Thoracic aorta (tissue), 2 donors: ENCODE data around the gene MDM2. TPM values are rescaled to one million over a fixed set of nuclear protein-coding genes. Genes with fewer than 3 reads are reported as not detected.

ENCODE experiments used
- ATAC-seq: fragments of 150-250 bp; one replicate; pipeline ENCODE4 v1.8.0; 2017; ENCODE audit warnings: low read depth; ENCODE audit not compliant: insufficient number of reproducible peaks, low FRiP score
- DNase-seq: peaks from one replicate; pipeline ENCODE4 v3.0.0-alpha.2; 2020; ENCODE audit warnings: low spot score
- H3K27ac ChIP-seq, 2 donors: fragments of 200-600 bp; sonication (generic); 1 replicate in 1 of 2; 2 replicates in 1 of 2; pipeline ENCODE4 v1.5.1; 2016; ENCODE audit warnings: mild to moderate bottlenecking in 2 of 2, moderate library complexity in 2 of 2
- H3K27me3 ChIP-seq: fragments of 200-600 bp; sonication (generic); replicated peaks from 2 replicates; pipeline ENCODE4 v1.6.0; 2016; ENCODE audit warnings: mild to moderate bottlenecking; ENCODE audit not compliant: insufficient read depth
- H3K36me3 ChIP-seq: fragments of 200-600 bp; sonication (generic); one replicate; pipeline ENCODE4 v1.5.1; 2016
- H3K4me1 ChIP-seq, 2 donors: fragments of 200-600 bp; sonication (generic); 1 replicate in 1 of 2; 2 replicates in 1 of 2; pipeline versions ENCODE4 v1.5.1 to v1.6.0; 2016; ENCODE audit warnings: low read depth in 2 of 2, mild to moderate bottlenecking in 1 of 2; ENCODE audit not compliant: control insufficient read depth in 1 of 2
- H3K4me3 ChIP-seq: fragments of 200-600 bp; sonication (generic); 2 replicates; pipeline ENCODE4 v1.5.1; 2016; ENCODE audit warnings: mild to moderate bottlenecking
- H3K9me3 ChIP-seq: fragments of 200-600 bp; sonication (generic); 2 replicates; pipeline ENCODE4 v1.5.1; 2016
- total RNA-seq, 2 donors: library from RNA; depleted of rRNA; stranded (reverse); fragments of >200 nt; gene quantifications; one replicate each; pipeline versions ENCODE4 v1.1.0 to v1.2.3, GENCODE V29; 2016
- TF ChIP-seq, protein P1 (sequence below): fragments of 200-600 bp; sonication (generic); IDR thresholded peaks from one replicate; pipeline ENCODE4 v1.5.1; 2019; ENCODE audit warnings: antibody characterized with exemption

MDM2 gene
- total RNA-seq, 2 donors from 2014 or later: 62.0 to 101 TPM

DNA sequence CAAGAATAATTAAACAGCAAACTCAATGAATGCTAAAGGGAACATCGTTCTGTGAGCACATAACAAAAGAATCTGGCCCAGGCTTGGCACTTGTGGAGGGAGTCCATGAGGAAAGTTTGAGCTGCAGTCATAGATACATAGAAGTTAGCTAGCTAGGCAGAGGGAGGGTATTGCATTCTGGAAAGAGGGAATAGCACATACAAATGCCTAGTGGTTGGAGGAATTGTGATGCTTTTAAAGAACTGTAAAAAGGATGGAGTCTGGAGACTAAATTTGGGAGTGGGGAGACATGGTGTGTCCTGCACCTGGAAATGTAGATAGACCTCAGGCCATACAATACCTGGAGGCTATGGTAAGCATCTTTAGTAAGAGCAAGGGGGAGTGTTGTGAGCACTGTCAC lies 38.0 kb upstream of the MDM2 start:
- H3K4me3 ChIP-seq: no peak overlapping the region
- H3K36me3 ChIP-seq: no peaks in the 10 kb centered on the region
- DNase-seq: no peak
- no peaks in the 10 kb centered on the region for H3K9me3 ChIP-seq
- no peaks in the 10 kb centered on the region for H3K4me1 ChIP-seq
- H3K27ac ChIP-seq: no peak overlapping the region
- no peaks in the 10 kb centered on the region for H3K27me3 ChIP-seq
- TF ChIP-seq, protein P1, sequence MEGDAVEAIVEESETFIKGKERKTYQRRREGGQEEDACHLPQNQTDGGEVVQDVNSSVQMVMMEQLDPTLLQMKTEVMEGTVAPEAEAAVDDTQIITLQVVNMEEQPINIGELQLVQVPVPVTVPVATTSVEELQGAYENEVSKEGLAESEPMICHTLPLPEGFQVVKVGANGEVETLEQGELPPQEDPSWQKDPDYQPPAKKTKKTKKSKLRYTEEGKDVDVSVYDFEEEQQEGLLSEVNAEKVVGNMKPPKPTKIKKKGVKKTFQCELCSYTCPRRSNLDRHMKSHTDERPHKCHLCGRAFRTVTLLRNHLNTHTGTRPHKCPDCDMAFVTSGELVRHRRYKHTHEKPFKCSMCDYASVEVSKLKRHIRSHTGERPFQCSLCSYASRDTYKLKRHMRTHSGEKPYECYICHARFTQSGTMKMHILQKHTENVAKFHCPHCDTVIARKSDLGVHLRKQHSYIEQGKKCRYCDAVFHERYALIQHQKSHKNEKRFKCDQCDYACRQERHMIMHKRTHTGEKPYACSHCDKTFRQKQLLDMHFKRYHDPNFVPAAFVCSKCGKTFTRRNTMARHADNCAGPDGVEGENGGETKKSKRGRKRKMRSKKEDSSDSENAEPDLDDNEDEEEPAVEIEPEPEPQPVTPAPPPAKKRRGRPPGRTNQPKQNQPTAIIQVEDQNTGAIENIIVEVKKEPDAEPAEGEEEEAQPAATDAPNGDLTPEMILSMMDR: no peak
- ATAC-seq: no peak

DNA sequence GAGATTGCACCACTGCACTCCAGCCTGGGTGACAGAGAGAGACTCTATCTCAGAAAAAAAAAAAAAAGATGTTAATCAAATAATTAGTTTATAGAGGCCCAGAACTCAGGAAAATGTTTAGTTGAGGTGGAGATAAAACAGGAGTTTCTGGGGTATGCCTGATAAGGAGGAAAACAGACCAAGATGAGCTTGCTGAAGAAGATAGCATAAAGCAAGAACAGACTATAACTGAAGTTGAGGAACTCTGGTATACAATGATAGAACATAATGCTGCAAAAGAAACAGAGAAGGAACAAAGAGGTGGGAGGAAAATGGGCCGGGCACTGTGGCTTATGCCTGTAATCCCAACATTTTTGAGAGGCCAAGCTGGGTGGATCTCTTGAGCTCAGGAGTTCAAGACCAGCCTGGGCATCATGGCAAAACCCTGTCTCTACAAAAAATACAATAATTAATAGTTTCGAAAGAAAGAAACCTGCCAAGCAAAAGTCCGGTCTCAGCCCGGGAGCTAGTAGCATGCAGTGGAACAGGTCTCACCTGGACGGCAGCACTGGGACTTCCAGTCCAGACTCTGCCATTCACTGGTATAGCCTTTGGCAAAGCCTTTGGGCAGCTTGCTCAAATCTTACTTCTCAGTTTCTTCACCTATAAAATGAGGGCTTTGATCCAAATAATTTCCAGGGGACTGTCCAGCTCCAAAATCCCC lies 36.6 kb upstream of the MDM2 start:
- Histone ChIP-seq H3K36me3 (no peaks in the 10 kb centered on the region), H3K4me1 (no peaks in the 10 kb centered on the region), H3K27me3 (no peaks in the 10 kb centered on the region), H3K27ac (no peak overlapping the region), H3K9me3 (no peaks in the 10 kb centered on the region), H3K4me3 (no peak overlapping the region)
- DNase-seq (no peak), ATAC-seq (no peak)
- TF ChIP-seq, protein P1: no peak

DNA sequence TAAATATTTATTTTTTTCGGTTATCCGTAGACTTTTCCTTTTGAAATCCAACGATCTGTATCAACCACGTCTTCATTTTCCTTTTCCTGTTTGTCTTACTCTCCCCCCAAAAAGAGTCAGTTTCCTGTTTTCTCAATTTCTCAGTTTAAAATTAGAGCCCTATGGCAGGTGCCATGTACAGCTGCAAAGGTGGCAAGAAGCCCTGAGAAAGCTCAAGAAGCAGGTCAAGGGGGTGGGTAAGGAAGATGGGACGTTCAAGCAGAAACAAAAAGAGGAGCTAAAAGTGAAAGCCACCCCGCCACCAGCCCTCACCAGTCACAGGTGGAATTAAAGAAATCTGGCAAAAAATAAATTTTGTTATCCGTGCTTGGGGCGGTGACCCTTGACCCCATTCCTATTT lies 35.3 kb upstream of the MDM2 start:
- Histone ChIP-seq H3K27me3 (no peaks in the 10 kb centered on the region), H3K4me1 (no peaks in the 10 kb centered on the region), H3K4me3 (no peak overlapping the region), H3K9me3 (no peaks in the 10 kb centered on the region), H3K27ac (no peak overlapping the region), H3K36me3 (no peaks in the 10 kb centered on the region)
- TF ChIP-seq, protein P1: no peak
- DNase-seq (no peak), ATAC-seq (no peak)

DNA sequence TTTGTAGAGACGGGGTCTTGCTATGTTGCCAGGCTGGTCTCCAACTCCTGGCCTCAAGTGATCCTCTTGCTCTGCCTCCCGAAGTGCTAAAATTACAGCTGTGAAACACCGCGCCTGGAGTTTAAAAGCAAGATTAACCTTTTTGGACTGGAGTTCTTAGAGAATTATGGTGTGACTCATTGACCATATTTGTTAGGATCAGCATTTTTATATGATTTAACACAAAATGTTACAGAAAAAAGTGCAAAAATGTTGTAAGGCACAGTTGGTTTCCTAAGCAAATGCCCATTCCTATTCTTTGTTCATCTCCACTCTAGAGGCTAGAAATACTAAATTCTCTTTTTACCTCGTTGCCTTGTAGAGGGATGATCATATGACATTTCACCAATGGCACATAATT lies 34.4 kb upstream of the MDM2 start:
- no peaks in the 10 kb centered on the region for H3K9me3 ChIP-seq
- ATAC-seq: no peak

DNA sequence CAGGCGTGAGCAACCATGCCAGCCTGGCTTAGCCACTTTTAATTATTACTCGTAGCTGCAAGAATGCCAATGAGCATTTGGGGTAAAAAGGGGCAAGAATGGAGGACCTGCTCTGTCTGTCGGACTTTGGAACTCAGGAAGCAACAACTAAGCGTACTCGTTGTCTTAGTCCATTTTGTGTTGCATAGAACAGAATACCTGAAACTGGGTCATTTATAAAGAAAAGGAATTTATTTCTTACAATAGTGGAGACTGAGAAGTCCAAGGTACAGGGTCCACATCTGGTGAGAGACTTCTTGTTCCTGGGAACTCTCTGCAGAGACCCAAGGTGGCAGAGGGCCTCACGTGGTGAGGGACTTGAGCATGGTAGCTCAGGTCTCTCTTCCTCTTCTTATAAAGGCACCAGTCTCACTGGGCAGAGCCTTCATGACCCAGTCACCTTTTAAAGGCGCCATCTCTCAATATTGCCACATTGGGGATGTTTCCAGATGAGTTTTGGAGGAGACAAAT lies 32.8 kb upstream of the MDM2 start:
- DNase-seq (no peak), ATAC-seq (no peak)
- TF ChIP-seq, protein P1: no peak
- Histone ChIP-seq H3K4me3 (no peak overlapping the region), H3K4me1 (no peaks in the 10 kb centered on the region), H3K36me3 (no peaks in the 10 kb centered on the region), H3K27me3 (no peaks in the 10 kb centered on the region), H3K9me3 (no peaks in the 10 kb centered on the region), H3K27ac (no peak overlapping the region)

More for the DNA sequence above, 34.4 kb upstream of the MDM2 start:
- H3K36me3 ChIP-seq: no peaks in the 10 kb centered on the region
- H3K4me1 ChIP-seq: no peaks in the 10 kb centered on the region
- no peak overlapping the region for H3K27ac ChIP-seq
- H3K4me3 ChIP-seq: no peak overlapping the region
- DNase-seq: no peak
- TF ChIP-seq, protein P1: no peak
- no peaks in the 10 kb centered on the region for H3K27me3 ChIP-seq
